ENCODE data around the gene KPNA3.
"Not testable (repeated sequence)": the region's sequence is repeated elsewhere in the genome, so short reads cannot be mapped to it uniquely, and the experiment has no call there.

KPNA3 gene

DNA sequence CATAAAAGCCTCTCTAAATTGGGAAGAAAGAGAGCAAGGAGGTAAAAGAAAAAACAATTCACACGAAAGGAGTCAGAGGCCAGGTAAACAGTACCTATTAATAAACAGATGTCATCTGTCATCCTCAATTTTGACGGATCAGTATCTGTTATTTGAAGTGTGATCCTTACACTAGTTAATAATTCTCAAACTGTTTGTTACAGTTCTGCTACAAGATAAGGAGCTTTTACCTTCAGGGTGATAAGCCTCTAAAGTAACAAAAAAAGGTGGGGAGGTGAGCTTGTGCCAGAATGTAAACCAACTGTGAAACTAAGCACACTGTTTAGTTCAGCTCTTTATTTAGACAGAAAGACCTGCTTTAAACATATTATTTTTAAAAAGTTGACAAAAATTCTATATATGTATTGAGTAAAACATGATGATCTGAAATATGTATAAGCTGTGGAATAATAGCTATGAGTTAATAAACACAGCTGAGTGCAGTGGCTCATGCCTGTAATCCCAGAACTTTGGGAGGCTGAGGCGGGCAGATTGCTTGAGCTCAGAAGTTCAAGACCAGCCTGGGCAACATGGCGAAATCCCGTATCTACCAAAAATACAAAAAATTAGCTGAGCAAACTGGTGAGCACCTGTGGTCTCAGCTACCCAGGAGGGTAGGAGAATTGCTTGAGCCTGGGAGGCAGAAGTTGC is 52.8 kb downstream of the KPNA3 start:
- Histone ChIP-seq H3K27me3 (ENCODE audit: control insufficient read depth, insufficient read depth, low read length) (no peaks in the 10 kb centered on the region), H3K9me3 (ENCODE audit: control insufficient read depth, low read depth, low read length) (no peaks in the 10 kb centered on the region), H3K9ac (ENCODE audit: low read length) (no peak overlapping the region), H3K4me3 (ENCODE audit: low read length) (no peak overlapping the region), H3K36me3 (ENCODE audit: control insufficient read depth, low read depth, low read length) (peaks cover 10% of the 10 kb centered on the region), H3K4me1 (ENCODE audit: control insufficient read depth, low read depth, low read length) (no peaks in the 10 kb centered on the region), H3K27ac (ENCODE audit: low read length) (no peak overlapping the region)

GRCh38 chr13:49733181-49733951 is 59.1 kb downstream of the KPNA3 start:
- Histone ChIP-seq H3K36me3 (ENCODE audit: control insufficient read depth, low read depth, low read length) (peaks cover 19% of the 10 kb centered on the region), H3K9me3 (ENCODE audit: control insufficient read depth, low read depth, low read length) (no peaks in the 10 kb centered on the region), H3K4me1 (ENCODE audit: control insufficient read depth, low read depth, low read length) (no peaks in the 10 kb centered on the region), H3K4me3 (ENCODE audit: low read length) (no peak overlapping the region), H3K27ac (ENCODE audit: low read length) (no peak overlapping the region), H3K9ac (ENCODE audit: low read length) (no peak overlapping the region), H3K27me3 (ENCODE audit: control insufficient read depth, insufficient read depth, low read length) (no peaks in the 10 kb centered on the region)

- no peaks in the 10 kb centered on the region for H3K4me1 ChIP-seq (ENCODE audit: control insufficient read depth, low read depth, low read length)
- H3K4me3 ChIP-seq (ENCODE audit: low read length): no peak overlapping the region
- no peaks in the 10 kb centered on the region for H3K9me3 ChIP-seq (ENCODE audit: control insufficient read depth, low read depth, low read length)
- H3K27me3 ChIP-seq (ENCODE audit: control insufficient read depth, insufficient read depth, low read length): no peaks in the 10 kb centered on the region
- no peak overlapping the region for H3K27ac ChIP-seq (ENCODE audit: low read length)
- no peak overlapping the region for H3K9ac ChIP-seq (ENCODE audit: low read length)
- H3K36me3 ChIP-seq (ENCODE audit: control insufficient read depth, low read depth, low read length): peaks cover 20% of the 10 kb centered on the region
Observed at GRCh38 chr13:49731766-49732165, 60.7 kb downstream of the KPNA3 start.

GRCh38 chr13:49716615-49717014 is 75.9 kb downstream of the KPNA3 start:
- Histone ChIP-seq H3K36me3 (ENCODE audit: control insufficient read depth, low read depth, low read length) (peaks cover 43% of the 10 kb centered on the region), H3K27ac (ENCODE audit: low read length) (no peak overlapping the region)

GRCh38 chr13:49714757-49715156 is 77.7 kb downstream of the KPNA3 start:
- Histone ChIP-seq H3K9ac (ENCODE audit: low read length) (no peak overlapping the region), H3K4me3 (ENCODE audit: low read length) (no peak overlapping the region), H3K9me3 (ENCODE audit: control insufficient read depth, low read depth, low read length) (no peaks in the 10 kb centered on the region), H3K36me3 (ENCODE audit: control insufficient read depth, low read depth, low read length) (peaks cover 32% of the 10 kb centered on the region), H3K27me3 (ENCODE audit: control insufficient read depth, insufficient read depth, low read length) (no peaks in the 10 kb centered on the region), H3K4me1 (ENCODE audit: control insufficient read depth, low read depth, low read length) (no peaks in the 10 kb centered on the region), H3K27ac (ENCODE audit: low read length) (no peak overlapping the region)

More at GRCh38 chr13:49716615-49717014, 75.9 kb downstream of the KPNA3 start:
- H3K9ac ChIP-seq (ENCODE audit: low read length): no peak overlapping the region
- H3K27me3 ChIP-seq (ENCODE audit: control insufficient read depth, insufficient read depth, low read length): no peaks in the 10 kb centered on the region
- no peaks in the 10 kb centered on the region for H3K9me3 ChIP-seq (ENCODE audit: control insufficient read depth, low read depth, low read length)
- no peaks in the 10 kb centered on the region for H3K4me1 ChIP-seq (ENCODE audit: control insufficient read depth, low read depth, low read length)
- no peak overlapping the region for H3K4me3 ChIP-seq (ENCODE audit: low read length)

DNA sequence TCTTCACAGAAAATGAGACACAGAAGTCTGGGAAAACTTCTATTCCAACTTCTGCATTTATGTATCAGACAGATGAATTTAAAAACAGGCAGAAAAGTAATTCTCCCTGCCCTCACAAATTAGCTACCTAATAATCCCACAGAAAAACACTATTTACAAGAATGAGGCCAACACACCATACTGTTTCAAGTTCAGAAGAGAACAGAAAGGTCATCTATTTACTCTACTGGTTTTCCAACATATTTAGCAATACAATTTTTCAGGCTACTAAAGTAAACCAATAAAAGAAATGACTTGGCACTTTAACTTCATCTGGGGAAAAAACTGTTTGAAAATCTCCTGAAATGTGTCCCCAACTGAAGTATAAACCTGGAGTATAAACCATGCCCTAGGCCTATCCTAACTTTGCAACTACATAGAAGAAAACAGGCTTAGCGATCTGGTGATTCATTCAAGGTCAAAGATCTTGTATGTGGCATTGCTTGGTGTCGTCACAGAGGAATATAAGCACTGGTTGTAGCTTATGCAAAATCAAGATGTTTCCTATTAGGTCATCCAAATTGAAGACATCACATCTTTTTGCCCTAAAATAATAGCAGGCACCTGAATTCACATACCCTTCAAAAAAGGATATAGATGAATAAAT is 81.1 kb downstream of the KPNA3 start:
- H3K36me3 ChIP-seq (ENCODE audit: control insufficient read depth, low read depth, low read length): peaks cover 26% of the 10 kb centered on the region
- no peak overlapping the region for H3K4me3 ChIP-seq (ENCODE audit: low read length)

GRCh38 chr13:49704264-49704663 is 88.2 kb downstream of the KPNA3 start:
- H3K9ac ChIP-seq (ENCODE audit: low read length); H3K27ac ChIP-seq (ENCODE audit: low read length); H3K4me1 ChIP-seq (ENCODE audit: control insufficient read depth, low read depth, low read length); H3K4me3 ChIP-seq (ENCODE audit: low read length); H3K27me3 ChIP-seq (ENCODE audit: control insufficient read depth, insufficient read depth, low read length); H3K9me3 ChIP-seq (ENCODE audit: control insufficient read depth, low read depth, low read length): not testable (repeated sequence)
- H3K36me3 ChIP-seq (ENCODE audit: control insufficient read depth, low read depth, low read length): peaks cover 43% of the 10 kb centered on the region

More for the DNA sequence above, 81.1 kb downstream of the KPNA3 start:
- H3K9me3 ChIP-seq (ENCODE audit: control insufficient read depth, low read depth, low read length): no peaks in the 10 kb centered on the region
- no peaks in the 10 kb centered on the region for H3K4me1 ChIP-seq (ENCODE audit: control insufficient read depth, low read depth, low read length)
- H3K9ac ChIP-seq (ENCODE audit: low read length): no peak overlapping the region
- H3K27ac ChIP-seq (ENCODE audit: low read length): no peak overlapping the region
- no peaks in the 10 kb centered on the region for H3K27me3 ChIP-seq (ENCODE audit: control insufficient read depth, insufficient read depth, low read length)

DNA sequence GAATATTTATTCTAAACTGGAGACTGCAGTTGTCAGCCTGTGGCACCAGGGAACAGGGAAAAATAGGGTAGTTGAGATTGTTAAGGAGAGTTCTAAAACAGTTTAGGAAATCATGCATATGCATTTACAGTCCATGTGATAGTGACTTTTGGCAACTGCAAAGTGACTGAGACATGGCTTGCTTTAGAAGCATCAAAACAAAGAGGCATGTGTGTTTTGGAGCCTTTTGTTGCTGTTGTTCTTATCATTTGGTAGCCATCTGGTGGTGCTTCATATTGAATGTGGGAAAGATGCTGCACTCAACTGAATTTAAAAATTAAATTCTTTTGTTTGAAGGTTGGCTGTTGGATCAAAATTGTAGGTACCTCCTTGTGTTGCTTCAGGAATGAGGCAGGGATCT is 91.0 kb downstream of the KPNA3 start:
- no peaks in the 10 kb centered on the region for H3K27me3 ChIP-seq (ENCODE audit: control insufficient read depth, insufficient read depth, low read length)
- peaks cover 32% of the 10 kb centered on the region for H3K36me3 ChIP-seq (ENCODE audit: control insufficient read depth, low read depth, low read length)
- no peak overlapping the region for H3K27ac ChIP-seq (ENCODE audit: low read length)
- peaks cover 7% of the 10 kb centered on the region for H3K4me1 ChIP-seq (ENCODE audit: control insufficient read depth, low read depth, low read length)
- H3K4me3 ChIP-seq (ENCODE audit: low read length): no peak overlapping the region
- H3K9ac ChIP-seq (ENCODE audit: low read length): no peak overlapping the region
- no peaks in the 10 kb centered on the region for H3K9me3 ChIP-seq (ENCODE audit: control insufficient read depth, low read depth, low read length)

GRCh38 chr13:49697468-49697867 is 95.0 kb downstream of the KPNA3 start:
- H3K4me1 ChIP-seq (ENCODE audit: control insufficient read depth, low read depth, low read length): peaks cover 7% of the 10 kb centered on the region
- H3K4me3 ChIP-seq (ENCODE audit: low read length): no peak overlapping the region
- peaks cover 16% of the 10 kb centered on the region for H3K36me3 ChIP-seq (ENCODE audit: control insufficient read depth, low read depth, low read length)
- H3K9me3 ChIP-seq (ENCODE audit: control insufficient read depth, low read depth, low read length): no peaks in the 10 kb centered on the region
- no peak overlapping the region for H3K9ac ChIP-seq (ENCODE audit: low read length)
- no peaks in the 10 kb centered on the region for H3K27me3 ChIP-seq (ENCODE audit: control insufficient read depth, insufficient read depth, low read length)
- no peak overlapping the region for H3K27ac ChIP-seq (ENCODE audit: low read length)

DNA sequence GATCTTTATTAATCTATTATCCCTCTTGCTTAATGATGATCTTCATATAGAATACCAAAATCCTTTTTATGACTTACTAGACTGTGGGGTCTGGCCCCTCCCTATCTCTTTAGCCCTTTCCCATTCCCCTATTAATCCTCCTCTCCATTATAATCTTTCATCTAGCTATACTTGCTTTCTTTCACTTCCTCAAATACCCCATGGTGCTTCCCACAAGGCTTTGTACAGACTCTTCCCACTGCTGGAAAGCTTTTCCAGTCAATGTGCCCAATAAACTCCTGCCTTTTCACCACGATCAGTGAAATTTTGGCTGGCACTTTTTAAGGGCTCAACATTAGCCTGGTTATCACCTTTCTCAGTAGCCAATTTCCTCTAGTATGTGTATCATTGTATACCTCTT is 98.0 kb downstream of the KPNA3 start:
- Histone ChIP-seq H3K4me3 (ENCODE audit: low read length) (no peak overlapping the region), H3K27ac (ENCODE audit: low read length) (no peak overlapping the region), H3K4me1 (ENCODE audit: control insufficient read depth, low read depth, low read length) (peaks cover 3% of the 10 kb centered on the region), H3K9ac (ENCODE audit: low read length) (no peak overlapping the region), H3K36me3 (ENCODE audit: control insufficient read depth, low read depth, low read length) (no peaks in the 10 kb centered on the region), H3K27me3 (ENCODE audit: control insufficient read depth, insufficient read depth, low read length) (no peaks in the 10 kb centered on the region), H3K9me3 (ENCODE audit: control insufficient read depth, low read depth, low read length) (no peaks in the 10 kb centered on the region)

- peaks cover 3% of the 10 kb centered on the region for H3K36me3 ChIP-seq (ENCODE audit: control insufficient read depth, low read depth, low read length)
- H3K27me3 ChIP-seq (ENCODE audit: control insufficient read depth, insufficient read depth, low read length): no peaks in the 10 kb centered on the region
- no peak overlapping the region for H3K4me3 ChIP-seq (ENCODE audit: low read length)
- H3K9ac ChIP-seq (ENCODE audit: low read length): no peak overlapping the region
- no peaks in the 10 kb centered on the region for H3K9me3 ChIP-seq (ENCODE audit: control insufficient read depth, low read depth, low read length)
- peaks cover 3% of the 10 kb centered on the region for H3K4me1 ChIP-seq (ENCODE audit: control insufficient read depth, low read depth, low read length)
- no peak overlapping the region for H3K27ac ChIP-seq (ENCODE audit: low read length)
Observed at GRCh38 chr13:49693877-49694276, 98.6 kb downstream of the KPNA3 start.
